HepG2 (cell line): ENCODE data around the gene IL17RC. TPM values are rescaled to one million over a fixed set of nuclear protein-coding genes. Genes with fewer than 3 reads are reported as not detected.

ENCODE experiments used
- ARID3A ChIP-seq: IDR thresholded peaks from 2 replicates; pipeline ENCODE4 v1.6.1; 2012; ENCODE audit warnings: low read depth, low read length, improper control_type of control experiment
- CEBPB ChIP-seq: IDR thresholded peaks from 2 replicates; pipeline ENCODE4 v1.6.1; 2011; ENCODE audit warnings: low read depth, low read length, improper control_type of control experiment, borderline replicate concordance
- CERS6 ChIP-seq: sonication (generic); formaldehyde crosslinking; IDR thresholded peaks from 2 replicates; pipeline ENCODE4 v1.5.0; 2020; ENCODE audit warnings: missing genetic modification reagents
- ESRRA ChIP-seq: sonication (generic); formaldehyde crosslinking; IDR thresholded peaks from 2 replicates; pipeline ENCODE4 v1.5.1; 2020; ENCODE audit warnings: mild to moderate bottlenecking, low read depth, missing genetic modification reagents
- HNF1A ChIP-seq, 2 experiments: sonication (generic) in 1 of 2; formaldehyde crosslinking in 1 of 2; IDR thresholded peaks; 2 replicates each; pipeline versions ENCODE4 v1.4.0 to v1.6.1; 2016 to 2020; ENCODE audit warnings: borderline replicate concordance in 1 of 2, low read depth in 1 of 2, mild to moderate bottlenecking in 1 of 2, missing genetic modification reagents in 1 of 2
- KLF9 ChIP-seq: IDR thresholded peaks from 2 replicates; pipeline ENCODE4 v1.6.1; 2016; ENCODE audit warnings: low read depth
- MXD3 ChIP-seq: IDR thresholded peaks from 2 replicates; pipeline ENCODE4 v1.6.1; 2016; ENCODE audit warnings: mild to moderate bottlenecking, missing biosample characterization, missing genetic modification reagents
- SSRP1 ChIP-seq: IDR thresholded peaks from 2 replicates; pipeline ENCODE4 v1.6.1; 2016; ENCODE audit warnings: control low read depth
- XBP1 ChIP-seq: sonication (generic); formaldehyde crosslinking; IDR thresholded peaks from 2 replicates; pipeline ENCODE4 v1.5.0; 2020; ENCODE audit warnings: missing genetic modification reagents
- ZFP36 ChIP-seq: fragments of 150-350 bp; IDR thresholded peaks from 2 replicates; pipeline ENCODE4 v1.6.1; 2018; ENCODE audit warnings: borderline replicate concordance, low read length, low read depth; ENCODE audit not compliant: partially characterized antibody
- ZNF12 ChIP-seq: sonication (generic); formaldehyde crosslinking; IDR thresholded peaks from 2 replicates; pipeline ENCODE4 v1.5.0; 2020; ENCODE audit warnings: missing genetic modification reagents
- ZNF678 ChIP-seq: sonication (generic); formaldehyde crosslinking; IDR thresholded peaks from 2 replicates; pipeline ENCODE4 v1.4.0; 2020; ENCODE audit warnings: mild to moderate bottlenecking, missing genetic modification reagents
- ZNF687 ChIP-seq: sonication (generic); formaldehyde crosslinking; IDR thresholded peaks from 2 replicates; pipeline ENCODE4 v1.5.1; 2020; ENCODE audit warnings: mild to moderate bottlenecking, missing genetic modification reagents, moderate library complexity
- ZNF761 ChIP-seq: sonication (generic); formaldehyde crosslinking; conservative IDR thresholded peaks from 2 replicates; pipeline ENCODE4 v1.4.0; 2020; ENCODE audit warnings: mild to moderate bottlenecking, missing genetic modification reagents
- polyA plus RNA-seq, 8 experiments: library from polyadenylated mRNA; depleted of rRNA in 3 of 8; stranded (reverse) in 7 of 8; unstranded in 1 of 8; fragments of >200 nt; fragmentation: Illumina TruSeq in 4 of 8; extraction: Trizol in 4 of 8; gene quantifications; 2 replicates each; pipeline versions ENCODE4 v1.2.1 to v1.2.3, GENCODE V29; 2011 to 2016; ENCODE audit warnings: low read depth in 4 of 8, missing spikeins in 1 of 8, mixed read lengths in 1 of 8; ENCODE audit not compliant: insufficient read depth in 1 of 8
- total RNA-seq, 5 experiments: library from RNA; depleted of rRNA; stranded (reverse); fragments of >200 nt; fragmentation: Illumina TruSeq; extraction: Trizol; gene quantifications; 2 replicates each; pipeline ENCODE4 v1.2.3, GENCODE V29; 2016; ENCODE audit warnings: low read depth in 1 of 5

Gene IL17RC
- total and polyA plus RNA-seq, 2 of the 13 experiments (the other 11 are each of a cell fraction or from before 2014, with no cell fraction given) = 20.7 to 24.0 TPM

- TF ChIP-seq MXD3 (CRISPR knock-in tag) (peak; percentile 55; the same call in 1 of the 2 replicates), ZFP36 (no peak), ZNF687 (CRISPR knock-in tag) (peak; percentile 88), XBP1 (CRISPR knock-in tag) (no peak), KLF9 (CRISPR knock-in tag) (no peak), ARID3A (no peak), HNF1A (IDR thresholded peaks at IDR 0.05; ENCODE audit: low read depth) (no peak), HNF1A (CRISPR knock-in tag; IDR thresholded peaks at IDR 0.05; ENCODE audit: borderline replicate concordance) (no peak; the same call in 1 of the 2 replicates), ZNF12 (0 out of 2 replicates have a peak, but pooled peaks have one; percentile 43), SSRP1 (CRISPR knock-in tag) (peak; percentile 52; the same call in 1 of the 2 replicates), ZNF761 (CRISPR knock-in tag) (peak; percentile 96), ZNF678 (CRISPR knock-in tag) (no peak; the same call in 1 of the 2 replicates), CEBPB (no peak), CERS6 (CRISPR knock-in tag) (no peak), ESRRA (CRISPR knock-in tag) (peak; percentile 82)
These were observed 29.5 kb downstream of the IL17RC start (continued) for GRCh38 chr3:9946112-9947024.
